Stimulated activated CD4-positive, alpha-beta T cell treated with anti-CD3 and anti-CD28 coated beads, Interleukin-1b, Interleukin-23, amount 100 ng/mL, for 4 hours (primary cell): ENCODE results near the gene DIO2.

Experiments
- DNase-seq, 2 donors: peaks; one replicate each; pipeline ENCODE4 v3.0.0-alpha.2; 2020; ENCODE audit warnings: low read depth in 2 of 2

DIO2 gene

DNA sequence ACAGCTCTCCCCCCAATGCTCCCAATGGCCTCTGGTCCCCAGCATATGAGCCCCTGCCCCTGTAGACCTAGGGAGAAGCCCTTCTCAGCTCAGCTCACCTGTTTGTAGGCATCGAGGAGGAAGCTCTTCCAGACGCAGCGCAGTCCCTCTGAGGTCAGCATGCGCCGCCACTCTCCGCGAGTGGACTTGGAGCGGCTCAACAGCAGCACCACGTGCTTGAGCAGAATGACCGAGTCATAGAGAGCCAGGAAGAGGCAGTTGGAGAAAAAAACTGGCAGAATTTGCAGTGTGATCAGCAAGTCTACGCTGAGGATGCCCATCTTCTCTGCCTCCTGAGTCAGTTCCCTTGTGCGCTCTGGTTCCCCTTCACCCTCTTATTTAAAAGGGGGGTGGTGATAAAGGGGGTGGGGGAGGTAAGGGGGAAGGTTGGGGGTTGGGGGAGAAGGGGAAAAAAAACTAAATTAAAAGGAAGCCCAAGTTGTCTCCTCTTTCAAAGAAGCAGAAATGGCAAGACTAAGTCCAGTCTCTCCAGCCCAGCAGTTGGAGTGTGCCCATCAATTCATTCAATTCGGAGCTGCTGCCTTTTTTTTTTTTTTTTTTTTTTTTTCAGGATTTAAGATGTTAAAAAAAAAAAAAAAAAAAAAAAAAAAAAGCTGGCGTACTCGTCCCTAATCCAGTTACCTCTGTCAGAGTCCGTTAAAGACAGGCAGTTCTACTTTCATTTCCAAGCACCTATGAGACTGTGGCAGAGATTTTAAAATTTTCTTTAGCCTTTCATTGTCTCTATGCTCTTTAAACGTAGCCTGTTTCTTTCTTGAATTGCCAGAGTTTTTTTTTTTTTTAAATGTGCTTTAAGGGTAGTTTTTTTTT lies at the start of gene DIO2:
Gene DIO2, minus strand, starts transcription at position 352 of the 870 bp plus-strand sequence. Its CDS starts 32 bp downstream, at position 320.
- no peak for DNase-seq

DNA sequence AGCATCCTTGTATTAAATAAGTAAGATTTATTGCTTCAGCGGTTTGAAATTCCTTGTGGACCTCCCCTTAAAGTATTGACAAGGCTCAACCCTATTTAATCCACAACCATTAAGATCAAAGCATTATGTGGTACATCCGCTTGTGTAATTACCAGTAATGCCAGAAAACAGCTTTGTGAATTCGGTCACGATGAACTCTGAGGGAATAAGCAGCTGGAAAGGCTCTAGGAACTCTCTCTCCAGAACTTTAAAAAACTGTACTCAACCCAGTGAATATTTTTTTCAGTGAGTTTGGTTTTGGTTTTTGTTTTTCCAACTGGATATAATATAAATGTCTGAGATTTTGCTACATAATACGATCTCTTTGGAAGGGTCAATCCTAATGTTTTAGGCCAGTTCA lies 49.3 kb upstream of the DIO2 start:
- DNase-seq = no peak

DNA sequence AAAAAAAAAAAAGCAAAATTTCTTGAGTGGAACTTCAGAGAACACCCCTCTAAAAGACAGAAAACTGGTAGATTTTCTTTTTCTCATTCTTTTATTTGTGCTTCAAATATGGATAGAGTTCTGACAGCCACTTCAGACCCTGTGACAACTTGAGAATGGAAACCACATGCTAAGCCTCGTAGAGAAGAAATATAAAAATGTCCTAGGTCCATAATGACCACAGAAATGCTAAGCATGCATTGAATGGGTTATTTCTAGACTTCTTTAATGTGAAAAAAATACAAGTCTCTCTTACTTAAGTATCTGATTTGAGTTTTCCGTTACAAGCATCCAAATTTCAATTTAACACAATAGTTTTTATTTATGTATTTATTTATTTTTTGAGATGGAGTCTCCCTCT lies 28.3 kb upstream of the DIO2 start:
- no peak for DNase-seq

DNA sequence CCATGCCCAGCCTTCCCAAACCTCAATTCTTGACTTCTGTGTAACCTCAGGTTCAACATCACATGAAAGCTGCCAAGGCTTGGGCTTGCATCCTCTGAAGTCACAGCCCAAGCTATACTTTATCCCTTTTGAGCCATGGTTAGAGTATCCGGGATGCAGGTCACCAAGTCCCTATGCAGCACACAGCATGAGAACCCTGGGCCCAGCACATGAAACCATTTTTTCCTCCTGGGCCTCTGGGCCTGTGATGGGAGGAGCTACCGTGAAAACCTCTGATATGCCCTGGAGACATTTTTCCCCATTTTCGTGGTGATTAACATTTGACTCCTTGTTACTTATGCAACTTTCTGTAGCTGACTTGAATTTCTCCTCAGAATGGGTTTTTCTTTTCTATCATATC lies 25.8 kb upstream of the DIO2 start:
- DNase-seq = no peak

DNA sequence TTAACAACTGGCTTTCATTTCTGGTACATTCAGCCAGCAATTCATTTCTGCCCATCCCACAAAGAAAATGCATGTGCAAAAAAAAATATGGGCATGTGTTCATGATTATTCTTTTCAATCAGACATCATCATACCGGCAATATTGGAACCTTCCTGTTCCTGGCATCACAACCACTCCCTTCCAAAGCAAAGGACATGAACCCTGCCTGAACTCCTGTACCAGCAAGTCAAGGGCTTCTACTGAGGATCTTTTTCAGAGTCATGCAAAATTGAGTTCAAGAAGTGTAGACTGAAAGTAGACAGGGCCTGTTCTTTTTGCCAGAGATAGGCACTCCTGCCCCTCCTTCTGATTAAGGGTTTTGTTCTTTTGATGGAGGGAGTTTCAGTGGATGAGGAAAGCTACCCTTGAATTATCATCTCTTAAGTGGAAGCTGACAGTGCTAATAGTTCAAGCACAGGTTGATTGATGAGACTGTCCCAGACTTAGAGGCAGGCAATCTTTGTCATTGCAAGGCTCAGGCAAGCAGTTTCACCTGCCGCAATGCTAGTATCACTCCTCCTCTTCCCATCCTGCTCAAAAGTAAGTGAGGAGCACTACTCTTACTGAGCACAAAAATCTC lies 22.3 kb upstream of the DIO2 start:
- no peak for DNase-seq

DNA sequence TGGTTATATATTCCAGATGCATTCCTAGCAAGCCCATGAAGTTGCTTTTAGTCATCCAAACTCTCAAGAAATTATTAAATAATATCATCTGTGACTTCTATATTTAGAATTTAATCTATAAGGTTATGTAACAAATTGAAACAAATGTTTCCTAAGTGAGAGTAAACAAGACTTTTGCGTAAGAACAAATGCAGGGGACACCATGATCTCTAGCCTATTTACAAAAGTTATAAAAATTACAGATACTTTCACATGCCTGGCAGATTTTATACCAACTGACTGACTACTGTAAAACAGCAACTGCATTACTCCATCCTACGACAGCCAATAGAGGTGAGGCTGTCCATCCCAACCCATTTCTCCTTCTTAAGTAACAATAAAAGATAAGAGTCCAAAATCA lies 20.4 kb upstream of the DIO2 start:
- DNase-seq = no peak

DNA sequence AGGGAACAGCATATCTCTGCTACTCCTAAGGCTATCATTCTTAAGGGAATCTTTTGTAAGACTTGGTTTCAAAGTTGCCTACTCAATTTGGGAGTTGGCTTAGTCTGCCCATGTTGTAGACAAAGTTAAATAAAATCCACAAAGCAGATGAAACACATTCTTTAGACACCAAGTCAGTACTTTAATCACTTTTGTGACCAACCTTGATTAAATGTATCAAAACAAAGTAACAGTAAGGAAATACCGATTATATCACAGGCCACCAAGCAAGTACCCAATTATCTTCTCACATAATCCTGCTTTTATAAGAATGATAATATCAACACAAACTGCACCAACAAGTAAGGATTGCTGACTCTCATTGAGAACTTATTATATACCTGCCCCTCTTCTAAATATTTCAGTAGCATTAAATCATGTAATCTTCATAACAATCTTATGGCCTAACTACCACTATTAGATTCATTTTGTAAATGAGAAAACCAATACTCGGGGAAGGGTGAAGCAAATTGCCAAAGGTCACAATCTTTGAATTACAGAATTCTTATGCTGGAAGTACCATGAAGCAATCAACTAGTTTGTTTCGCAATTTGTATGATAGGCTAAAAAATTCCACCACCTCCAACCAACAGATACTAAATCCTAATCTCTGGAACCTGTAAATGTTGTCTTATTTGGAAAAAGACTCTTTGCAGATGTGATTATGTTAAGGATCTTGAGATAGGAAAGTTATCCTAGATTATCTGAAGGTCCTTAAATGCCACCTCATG lies 12.6 kb upstream of the DIO2 start:
- DNase-seq = no peak

DNA sequence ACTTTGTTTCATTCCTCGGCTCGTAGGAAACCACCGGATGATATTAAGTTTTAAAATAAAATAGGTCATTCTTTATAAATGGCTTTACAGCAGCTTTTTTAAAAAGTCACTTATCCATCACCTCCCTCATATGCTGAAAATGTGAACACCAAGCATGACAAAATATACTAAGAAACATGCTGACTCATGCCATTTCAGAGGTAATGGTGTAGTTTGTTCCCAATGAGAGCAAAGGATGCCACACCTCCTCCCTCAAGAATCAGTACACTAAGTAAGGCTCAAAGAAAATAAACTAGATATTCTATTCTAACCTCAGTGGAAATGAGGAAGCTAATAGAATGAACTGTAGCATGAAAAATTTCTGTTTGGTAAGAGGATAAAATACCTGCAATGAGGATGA lies 5.5 kb upstream of the DIO2 start:
- no peak for DNase-seq

DNA sequence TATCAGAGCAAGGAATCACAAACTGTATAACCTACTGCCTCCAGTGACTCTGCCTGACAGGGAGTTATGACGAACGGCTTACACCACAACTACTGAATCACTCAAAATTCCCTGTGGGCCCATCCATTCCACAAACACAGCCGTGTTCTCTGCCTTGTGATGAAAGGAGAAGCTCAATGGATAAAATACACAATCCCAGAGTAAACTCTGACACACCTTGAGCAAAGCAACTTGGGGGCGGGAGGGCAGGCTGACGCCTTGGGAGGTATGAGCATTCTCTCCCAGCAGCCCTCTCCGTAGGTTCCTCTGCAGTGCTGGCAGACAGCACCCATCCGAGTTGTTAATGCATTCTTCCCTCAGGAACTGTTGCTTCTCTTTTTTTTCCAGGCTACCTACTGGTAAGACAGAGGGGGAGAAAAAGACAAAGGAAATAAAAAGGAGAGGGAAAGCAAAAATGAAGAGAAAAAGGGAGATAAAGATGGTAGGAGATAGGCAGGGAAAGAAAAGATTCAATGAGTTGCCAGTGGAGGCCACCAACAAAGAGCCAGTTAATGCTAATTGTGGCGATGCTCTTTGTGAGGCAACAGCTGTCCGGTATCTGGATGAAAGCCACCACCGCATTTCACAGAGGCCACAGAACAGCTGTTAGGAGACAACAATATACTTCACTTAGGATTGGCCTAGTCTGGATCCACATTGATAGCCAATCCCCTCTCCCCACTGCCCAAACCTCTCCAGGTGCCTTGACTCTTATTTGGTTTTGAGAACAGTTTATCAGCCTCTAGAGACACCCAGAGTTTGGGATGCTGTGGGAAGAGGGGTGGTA lies 4.7 kb upstream of the DIO2 start:
- DNase-seq = no peak

DNA sequence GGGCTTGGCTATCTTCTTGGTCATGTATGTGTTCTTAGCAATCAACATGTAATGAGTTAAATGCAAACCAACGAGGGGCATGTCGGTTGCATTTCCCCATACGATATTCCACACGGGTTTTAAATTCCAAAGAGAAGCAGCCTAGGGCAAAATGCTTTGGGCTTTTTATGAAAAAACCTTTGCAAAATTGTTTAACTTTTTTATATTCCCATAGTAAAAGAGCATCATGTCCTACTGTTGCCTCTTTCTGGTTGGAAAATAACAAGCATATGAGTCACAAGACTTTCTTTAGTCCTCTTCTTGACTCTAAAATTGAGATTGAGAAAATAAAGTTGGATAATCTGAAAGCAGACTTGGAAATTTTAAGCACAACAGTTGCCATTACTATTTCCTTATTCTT lies 3.8 kb upstream of the DIO2 start:
- DNase-seq = no peak

DNA sequence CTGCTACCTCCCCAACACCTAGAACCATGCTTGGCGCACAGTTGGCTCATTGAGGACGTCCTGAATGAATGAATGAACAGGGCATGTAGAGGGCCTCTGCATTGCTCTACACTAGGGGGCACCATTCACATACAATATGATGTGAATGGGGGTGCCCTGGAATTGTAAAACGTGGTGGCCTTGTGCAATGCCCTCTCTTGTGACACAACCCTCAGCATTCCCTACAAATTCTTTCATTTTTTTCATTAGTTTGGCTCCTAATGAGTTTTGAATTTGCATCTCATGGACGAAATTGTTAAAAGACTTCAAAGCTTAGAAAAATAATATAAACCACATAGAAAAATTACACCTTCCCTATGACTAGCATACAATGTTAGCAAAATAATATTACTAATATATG lies 2.3 kb upstream of the DIO2 start:
- DNase-seq = no peak

DNA sequence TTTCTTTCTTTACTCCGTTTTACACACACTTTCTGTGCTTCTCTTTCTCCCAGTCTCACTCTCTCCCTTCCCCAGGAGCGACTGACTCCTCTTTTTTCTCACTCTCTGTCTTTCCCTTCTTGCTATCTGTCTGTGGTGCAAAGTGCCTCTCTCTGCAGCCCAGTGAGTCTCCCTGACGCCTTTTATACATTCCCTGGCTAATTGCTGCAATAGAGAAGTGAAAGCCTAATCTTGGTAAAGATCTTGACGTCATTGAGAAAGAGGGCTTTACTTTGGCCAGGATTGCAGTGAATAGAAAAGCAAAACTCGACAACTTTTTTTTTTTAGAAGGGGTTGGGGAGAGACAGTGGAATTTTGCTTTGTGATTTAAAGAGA lies 706 bp upstream of the DIO2 start:
- no peak for DNase-seq

DNA sequence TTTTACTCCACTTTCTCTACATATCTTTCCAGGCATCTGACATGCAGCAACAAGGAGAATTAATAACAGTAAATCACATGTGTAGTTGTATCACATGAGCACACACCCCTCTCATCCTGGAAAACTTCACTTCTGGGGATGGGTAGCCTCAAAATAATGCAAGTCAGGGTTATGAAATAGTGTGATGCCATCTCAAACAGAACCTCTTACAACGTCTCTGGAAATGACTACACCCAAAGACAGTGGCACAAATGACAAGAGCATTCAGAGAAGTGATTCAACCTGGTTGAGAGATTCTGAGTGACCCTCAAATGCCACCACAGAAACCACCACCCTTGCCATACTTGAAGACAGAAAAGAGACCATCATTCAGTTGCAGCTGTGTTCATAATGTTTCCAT lies 2.8 kb downstream of the DIO2 start:
- no peak for DNase-seq

DNA sequence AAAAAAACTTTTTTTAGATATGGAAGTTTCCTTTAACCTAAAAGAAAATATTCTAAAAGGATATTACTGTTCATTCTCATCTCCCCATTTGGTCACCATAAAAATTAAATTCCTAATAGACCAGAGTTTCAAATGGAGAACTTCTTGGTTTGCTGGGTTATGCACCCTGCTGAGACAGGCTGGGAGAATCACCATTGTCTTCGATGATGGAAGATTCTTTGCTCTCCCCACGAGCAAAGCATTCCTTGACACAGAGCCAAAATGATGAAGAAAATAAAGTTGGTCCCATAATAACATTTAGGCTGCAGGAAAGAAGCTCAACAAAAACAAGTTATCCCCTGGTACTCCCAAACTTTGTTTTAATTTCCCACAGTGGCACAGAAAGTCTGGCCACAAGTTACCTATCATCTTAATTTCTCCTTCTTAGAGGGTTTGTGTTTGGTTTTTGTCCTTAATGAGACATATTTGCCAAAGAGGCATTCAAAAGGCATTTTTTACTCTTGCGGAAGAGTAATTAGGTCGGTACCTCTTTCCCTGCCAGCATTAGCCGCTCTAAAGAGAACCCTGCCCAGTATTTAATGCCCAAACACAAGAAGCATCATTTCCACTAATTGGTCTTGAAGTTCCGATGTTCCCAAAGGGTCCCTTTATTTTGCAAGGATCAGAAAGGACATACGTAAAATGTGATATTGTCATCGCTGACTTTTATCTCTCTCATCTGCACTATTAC lies 4.8 kb downstream of the DIO2 start:
- no peak for DNase-seq

DNA sequence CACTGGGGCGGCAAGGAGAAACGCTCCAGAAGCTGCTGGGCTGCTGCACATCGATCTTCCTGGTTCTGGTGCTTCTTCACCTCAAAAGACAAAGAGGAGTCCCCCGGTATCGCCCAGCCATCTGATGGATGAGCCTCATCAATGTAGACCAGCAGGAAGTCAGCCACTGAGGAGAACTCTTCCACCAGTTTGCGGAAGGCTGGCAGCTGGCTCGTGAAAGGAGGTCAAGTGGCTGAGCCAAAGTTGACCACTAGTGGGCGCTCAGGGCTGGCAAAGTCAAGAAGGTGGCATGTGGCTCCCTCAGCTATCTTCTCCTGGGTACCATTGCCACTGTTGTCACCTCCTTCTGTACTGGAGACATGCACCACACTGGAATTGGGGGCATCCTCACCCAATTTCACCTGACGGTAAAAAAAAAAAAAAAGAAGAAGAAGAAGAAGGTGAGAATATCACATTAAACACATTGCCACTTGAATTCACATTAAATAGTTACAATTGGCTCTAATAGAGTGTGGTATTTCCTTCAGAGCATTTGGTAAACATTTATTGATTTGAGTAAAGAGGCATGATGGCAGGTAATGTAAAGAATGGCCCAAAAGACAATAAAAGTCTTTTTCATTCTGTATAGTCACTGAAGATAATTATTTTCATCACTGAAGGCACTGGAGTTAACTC lies 8.3 kb downstream of the DIO2 start:
- DNase-seq = no peak

DNA sequence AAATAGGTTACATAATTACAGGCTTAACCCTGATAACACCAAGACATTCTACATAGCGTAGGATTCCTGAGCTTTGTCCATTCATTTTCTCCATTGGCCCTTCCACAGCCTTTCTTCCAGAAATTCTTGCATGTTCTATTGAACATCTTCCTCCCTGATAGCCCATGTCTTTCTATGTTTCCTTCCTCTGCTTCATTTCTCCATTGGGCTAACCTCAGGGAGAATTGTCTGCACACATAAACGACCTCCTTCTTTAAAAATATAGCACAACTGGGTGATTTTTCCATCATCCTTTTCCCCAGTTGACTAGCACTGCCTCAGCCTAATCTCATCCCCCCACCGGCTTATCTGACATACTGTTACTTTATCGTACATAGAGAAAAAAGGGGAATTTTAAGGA lies 11.2 kb downstream of the DIO2 start:
- no peak for DNase-seq

DNA sequence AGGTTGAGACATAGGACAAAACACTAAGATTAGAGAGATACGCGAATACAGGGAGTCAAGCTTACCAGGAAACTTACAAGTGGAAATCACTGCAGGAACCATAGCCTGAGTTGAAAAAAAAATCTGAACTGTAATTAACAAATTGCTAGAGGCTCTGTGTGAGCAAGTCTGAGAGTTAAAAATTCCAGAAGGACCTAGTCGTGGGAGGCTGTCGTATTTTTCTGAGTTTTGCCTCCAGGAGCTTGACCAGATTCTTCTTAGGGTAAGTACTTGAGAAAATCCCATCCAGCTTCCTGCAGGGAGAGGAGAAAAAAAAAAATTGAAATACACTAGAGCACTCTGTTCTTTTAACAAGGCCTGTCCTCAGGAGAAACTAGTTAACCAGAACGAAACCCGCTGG lies 22.7 kb downstream of the DIO2 start:
- DNase-seq = no peak

DNA sequence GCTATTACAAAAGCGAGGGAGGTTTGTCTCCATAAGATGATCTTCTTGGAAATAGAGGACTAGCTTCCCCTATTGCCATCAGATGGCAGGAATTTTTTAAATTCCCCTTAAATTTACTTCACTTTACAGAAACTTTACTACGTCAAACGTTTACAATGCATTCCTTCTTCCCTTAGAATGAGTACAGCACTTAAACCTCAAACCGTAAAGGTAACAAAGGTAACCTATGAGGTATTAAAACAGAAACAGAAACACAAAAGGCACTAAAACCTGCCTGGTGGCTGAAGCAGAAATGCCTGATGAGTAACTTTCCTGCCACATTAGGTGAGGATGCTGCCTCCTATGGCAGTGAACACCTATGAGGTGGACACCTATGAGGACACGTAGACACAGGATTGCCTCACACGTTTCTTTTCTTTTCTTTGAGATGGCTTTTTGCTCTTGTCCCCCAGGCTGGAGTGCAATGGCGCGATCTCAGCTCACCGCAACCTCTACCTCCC lies 25.0 kb downstream of the DIO2 start:
- no peak for DNase-seq

DNA sequence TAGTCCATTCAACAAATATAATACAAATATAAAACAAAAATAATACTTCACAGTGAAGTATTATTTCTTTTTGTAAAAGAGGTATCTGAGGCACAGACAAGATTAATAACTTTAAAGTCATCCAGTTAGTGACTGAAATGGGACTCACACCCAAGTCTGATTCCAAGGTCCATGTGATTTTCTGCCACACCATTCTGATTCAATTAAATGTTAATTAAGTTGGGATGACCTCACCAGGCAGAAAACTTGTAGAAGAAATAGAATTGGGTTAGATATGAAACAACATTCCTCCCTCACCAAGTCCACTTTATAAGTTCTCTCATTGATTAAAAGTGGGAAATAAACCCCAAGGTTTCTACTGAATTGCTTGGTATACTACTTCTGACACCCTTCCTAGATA lies 34.4 kb downstream of the DIO2 start:
- DNase-seq = no peak

DNA sequence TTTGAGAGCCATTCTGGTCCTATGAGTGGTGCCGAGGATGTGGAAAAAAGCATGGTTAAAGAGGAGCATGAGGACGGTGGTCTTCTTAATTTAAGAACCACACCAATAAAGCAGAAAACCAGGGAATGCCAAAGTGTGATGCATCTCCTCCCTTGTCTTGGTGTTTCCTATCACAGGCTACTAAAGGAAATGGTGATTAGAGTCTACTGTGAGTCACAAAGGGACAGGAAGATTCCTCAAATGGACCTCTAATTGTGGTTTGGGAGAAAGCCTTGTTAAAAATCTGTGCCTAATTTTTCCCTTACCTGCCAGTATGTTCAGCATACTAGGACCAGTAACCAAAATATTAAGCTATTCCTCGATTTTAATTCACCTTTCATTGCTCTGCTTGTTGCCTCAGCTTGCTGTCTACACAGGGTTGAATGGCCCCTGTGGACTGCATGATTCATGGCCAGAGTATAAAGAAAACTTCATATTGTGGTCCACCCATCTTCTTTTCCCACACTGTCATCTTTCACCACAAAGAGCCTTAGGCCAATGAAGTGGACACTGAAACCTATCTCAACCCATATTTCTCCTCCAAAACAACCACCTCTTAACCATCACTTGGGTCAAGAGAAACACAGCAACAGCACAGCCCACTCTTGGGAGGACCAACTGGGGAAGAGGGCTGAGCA lies 38.8 kb downstream of the DIO2 start:
- DNase-seq = no peak
